GM21737 (cell line): ENCODE results near the gene THSD7B.

Experiments
- ATAC-seq: cut with Tn5 transposase; IDR thresholded peaks from one replicate; pipeline ENCODE4 v1.9.1; 2021; ENCODE audit warnings: mild to moderate bottlenecking, moderate library complexity; ENCODE audit not compliant: unreplicated experiment

Gene THSD7B

DNA sequence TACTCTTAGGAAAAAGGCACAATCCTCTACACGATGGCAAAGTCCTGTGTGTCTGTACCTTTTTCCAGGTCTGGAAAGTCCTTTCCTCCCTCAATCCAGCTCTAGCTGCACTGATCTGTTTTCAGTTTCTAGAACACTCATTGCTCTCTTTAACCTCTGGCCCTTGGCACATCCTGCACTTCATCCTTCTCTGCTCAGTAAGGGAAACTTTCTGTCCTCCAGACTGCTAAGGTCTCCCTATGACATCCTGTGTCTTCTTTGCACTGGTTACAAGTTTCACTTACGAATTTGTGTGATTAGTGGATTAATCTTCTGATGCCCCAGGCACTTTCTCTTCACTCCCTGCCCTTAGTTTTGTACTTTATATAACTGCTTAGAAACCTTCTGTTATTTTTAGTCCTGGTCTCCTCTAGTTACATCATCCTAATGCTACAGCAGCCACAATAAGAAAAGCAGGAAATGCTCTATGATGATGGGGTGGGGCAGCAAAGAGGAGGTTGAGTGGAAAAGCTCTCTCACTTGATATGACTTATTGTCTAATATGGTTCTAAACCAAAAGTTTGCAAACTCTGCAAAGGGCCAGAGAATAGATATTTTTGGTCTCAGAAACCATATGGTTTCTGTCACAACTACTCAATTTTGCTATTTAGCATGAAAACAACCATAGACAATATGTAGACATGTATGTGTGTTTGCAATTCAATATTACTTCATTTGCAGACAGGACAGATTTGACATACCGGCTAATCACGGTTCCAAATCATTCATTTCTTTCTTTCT lies 568.2 kb downstream of the THSD7B start:
- no peak for ATAC-seq

DNA sequence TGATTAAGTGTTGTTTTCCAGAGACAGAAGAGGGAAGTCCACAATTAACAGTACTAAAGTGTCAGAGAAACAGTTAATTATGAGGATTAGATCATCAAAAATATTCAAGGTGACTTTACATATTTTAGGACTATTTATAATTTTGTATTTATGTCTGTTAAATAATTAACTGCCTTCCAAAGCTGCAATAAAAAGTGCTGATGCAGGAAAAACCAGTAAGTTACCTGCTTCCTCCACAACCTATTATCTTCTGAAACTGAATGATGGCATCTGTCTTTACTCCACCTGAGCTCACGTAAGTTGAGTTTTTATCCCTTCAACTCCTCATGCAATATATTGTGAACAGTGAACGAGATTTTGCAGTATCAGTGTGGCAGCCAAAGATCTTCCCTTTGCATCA lies 570.7 kb downstream of the THSD7B start:
- no peak for ATAC-seq

DNA sequence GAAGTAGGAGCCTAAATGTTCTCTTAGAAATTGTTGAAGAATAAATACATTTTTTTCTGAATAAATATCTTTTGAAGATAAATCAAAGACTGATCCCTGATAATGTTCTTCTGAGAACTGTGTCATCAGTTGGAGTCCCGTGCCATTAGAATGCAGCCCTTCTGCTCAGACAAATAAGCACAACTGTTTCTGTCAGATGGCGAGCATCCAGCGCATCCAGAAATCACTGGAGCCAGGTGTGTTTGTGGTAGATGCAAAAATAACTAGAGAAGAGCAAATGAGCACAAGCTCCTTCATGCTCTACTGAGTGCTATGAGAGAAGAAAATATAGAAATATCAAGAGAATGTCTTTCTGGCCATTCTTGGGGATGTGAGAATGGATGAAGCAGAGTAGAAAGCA lies 573.7 kb downstream of the THSD7B start:
- no peak for ATAC-seq

DNA sequence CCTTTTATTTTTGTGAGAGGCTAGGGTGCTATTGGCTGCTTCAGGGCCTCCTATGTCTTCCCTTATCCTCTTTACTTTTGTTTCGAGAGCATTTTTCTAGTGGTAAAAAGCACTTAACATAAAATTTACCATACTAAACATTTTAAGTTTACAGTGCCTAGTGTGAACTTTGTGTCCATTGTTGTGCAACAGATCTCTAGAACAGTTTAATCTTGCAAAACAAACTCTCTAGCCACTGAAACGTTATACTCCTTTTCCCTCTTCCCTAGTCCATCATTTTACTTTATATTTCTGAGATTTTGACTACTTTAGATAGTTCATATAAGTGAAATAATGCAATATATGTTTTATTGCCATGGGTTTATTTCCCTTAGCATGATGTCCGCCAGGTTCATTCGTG lies 580.6 kb downstream of the THSD7B start:
- ATAC-seq: no peak

DNA sequence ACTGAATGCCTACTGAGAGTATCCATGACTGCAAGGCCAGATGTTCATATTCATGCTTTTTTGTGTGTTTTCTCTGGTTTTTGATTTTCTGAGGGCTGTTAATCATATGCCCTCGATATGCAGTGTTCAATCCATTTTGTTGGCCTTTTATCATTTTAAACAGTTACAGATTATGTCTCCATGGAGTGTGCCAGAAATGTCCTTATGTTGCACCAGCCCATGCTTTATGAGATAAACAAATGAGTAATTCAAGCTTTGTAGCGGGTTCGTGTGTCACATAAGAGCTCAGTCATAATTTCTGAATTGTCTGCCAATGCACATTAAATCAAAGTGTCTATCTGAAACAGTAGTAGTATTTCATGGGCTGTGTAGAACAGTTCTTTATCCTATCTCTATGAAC lies 583.0 kb downstream of the THSD7B start:
- no peak for ATAC-seq

DNA sequence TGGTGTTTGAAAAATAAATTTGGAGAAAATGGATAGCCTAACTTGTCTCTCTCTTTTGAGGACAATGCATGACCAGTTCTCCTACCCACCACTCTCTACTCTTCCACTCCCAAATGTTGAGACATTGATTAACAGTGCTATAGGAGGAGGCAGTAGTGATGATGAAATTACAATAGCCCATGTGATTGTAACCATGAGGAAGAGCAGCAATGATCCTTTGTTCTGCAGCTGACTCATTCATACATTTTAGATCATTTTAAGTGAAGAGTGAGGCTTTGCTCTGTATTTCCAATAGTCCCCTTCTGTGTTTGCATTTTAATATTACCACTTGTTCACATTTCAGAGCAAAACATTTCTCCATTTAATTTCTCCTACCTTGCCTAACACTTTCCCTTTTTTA lies 592.3 kb downstream of the THSD7B start:
- ATAC-seq: no peak

DNA sequence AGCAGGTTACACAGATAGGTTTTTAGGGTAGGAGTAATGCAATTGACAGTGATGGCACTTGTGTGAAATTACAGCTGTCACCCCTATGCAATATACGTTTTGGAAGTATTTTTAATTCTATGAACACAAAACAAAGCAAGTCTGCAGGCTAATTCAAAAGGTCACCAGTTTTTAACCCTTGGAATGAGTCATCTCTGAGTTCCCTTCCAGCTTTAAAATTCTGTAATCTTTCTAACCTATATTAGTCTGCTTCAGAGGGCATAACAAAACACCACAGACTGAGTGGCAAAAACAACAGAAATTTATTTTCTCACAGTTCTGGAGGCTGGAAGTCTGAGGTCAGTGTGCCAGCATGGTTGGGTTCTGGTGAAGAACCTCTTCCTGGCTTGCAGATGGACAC lies 602.0 kb downstream of the THSD7B start:
- ATAC-seq: no peak

DNA sequence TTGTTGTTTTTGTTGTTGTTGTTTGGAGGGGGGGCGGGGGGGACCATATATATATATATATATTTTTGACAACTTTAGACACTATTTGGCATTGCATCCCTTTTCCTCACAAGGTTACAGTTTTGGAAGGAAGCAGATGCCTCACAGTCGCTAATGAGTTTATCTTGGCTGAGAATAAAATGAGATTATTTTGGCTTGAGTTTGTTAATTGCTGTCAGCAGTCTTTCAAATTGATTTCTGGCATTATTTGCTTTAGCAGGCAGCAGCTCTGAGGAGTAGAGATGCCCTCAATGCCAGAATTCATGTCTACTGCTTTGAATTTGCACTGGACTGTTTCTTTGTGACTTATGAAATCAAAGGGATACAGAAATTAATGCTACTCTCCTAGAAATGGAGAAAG lies 603.8 kb downstream of the THSD7B start:
- ATAC-seq: no peak

DNA sequence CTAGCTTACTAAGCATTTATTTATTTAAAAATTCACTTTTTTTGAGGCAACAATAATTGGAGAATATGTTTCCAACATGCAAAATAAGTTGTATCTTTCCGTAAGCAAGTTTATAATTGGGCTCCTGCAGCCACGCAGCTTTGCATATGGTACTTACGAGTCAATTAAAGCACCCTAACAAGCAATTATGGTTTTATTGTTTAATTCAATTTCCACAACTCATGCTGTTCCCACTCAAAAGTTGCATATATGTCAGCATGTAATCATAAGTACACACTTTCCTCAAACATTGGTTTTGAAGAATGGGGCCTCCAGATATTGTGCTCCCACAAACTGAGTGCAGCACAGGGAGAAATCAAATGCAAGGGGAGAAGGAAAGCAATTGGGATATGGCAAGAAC lies 613.8 kb downstream of the THSD7B start:
- no peak for ATAC-seq

DNA sequence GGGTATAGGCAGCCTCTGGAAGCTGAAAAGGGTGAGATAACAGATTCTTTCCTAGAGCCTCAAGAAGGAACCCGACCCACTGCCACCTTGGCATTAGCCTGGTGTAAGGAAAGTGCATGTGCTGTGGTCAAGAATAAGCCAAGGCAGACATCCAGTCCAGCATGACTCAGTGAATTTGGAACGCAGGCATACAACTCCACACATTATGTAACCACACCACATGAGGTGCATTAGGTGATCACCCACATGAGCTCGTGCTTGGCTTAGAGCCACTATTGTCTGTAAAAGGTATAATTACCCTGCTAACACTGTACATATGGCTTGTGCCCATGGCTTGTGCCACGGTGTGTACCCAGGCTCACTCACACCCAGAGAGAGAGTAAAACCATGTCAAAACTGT lies 615.3 kb downstream of the THSD7B start:
- no peak for ATAC-seq

DNA sequence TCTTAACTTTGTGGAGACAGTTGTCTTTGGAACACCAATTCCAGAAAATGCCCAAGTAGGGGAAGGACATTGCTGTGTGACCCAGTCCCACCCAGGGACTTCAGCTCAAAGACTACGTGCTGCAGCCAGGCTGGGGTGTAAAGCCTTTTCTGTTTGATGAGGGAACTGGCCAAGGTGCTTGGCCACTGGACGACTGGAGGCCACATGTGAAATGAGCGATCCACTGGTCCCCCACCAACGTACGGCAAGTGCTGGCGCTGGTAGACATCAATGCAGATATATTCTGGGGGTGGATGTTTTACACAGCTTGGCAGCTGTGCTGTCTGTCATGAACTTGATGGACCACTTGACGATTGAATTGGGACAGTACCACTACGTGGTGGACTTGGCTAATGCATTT lies 616.4 kb downstream of the THSD7B start:
- ATAC-seq: no peak

DNA sequence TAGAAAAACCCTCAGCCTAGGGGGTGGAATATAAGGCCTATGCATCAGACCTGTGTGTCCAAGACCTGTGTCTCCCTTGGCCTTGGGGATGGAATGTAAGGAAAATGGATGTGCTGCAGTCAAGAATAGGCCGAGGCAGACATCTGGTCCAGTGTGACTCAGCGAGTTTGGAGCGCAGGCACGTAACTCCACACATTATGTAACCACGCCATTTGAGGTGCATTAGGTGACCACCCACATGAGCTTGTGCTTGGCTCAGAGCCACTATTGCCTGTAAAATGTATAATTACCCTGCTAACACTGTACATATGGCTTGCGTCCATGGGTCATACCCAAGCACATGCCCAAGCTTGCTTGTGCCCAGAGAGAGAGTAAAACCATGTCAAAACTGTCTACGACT lies 618.0 kb downstream of the THSD7B start:
- no peak for ATAC-seq

DNA sequence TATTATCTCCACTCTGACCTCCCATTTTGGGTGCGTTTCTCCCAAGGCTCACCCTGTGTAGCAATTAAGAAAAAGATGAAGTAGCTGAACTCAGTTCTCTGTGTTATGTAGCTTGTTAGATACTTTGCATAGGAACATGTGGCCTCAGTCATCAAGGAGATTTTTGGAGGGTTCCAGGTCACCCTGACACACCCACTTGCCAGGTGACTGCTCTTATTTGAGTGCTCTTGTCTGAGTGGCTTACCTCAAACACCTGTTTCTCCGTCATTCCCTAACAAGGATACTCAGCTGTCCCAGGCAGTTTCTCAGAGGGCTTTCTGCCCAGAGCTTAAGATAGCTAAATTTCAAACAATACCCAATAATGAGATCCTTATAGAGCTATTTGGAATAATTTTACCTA lies 621.7 kb downstream of the THSD7B start:
- no peak for ATAC-seq

DNA sequence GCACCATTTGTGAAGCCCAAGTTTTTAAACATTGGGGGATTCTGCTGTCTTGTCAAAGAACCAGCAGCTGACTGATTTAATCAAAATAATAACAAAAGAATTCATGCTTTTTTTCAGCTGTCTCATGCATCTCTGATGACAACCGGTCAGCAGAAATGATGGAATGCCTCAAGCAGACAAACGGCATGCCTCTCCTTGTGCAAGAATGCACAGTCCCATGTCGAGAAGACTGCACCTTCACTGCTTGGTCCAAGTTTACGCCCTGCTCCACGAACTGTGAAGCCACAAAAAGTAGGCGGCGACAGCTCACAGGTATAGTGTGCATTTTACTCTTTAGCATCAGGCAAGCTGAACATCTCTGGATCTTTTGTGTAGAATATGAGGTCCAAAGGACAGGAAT lies 640.2 kb downstream of the THSD7B start:
- no peak for ATAC-seq

DNA sequence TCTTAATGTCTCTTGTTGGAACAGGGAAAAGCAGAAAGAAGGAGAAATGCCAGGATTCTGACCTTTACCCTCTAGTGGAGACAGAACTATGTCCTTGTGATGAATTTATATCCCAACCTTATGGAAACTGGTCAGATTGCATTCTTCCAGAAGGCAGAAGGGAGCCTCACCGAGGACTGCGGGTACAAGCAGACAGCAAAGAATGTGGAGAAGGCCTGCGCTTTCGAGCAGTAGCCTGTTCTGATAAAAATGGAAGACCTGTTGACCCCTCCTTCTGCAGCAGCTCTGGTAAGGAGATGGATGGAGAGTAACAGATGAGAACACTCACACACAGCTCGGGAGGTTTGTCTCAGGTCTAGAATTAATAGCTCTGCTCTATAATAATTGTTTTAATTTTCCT lies 646.2 kb downstream of the THSD7B start:
- ATAC-seq: no peak

DNA sequence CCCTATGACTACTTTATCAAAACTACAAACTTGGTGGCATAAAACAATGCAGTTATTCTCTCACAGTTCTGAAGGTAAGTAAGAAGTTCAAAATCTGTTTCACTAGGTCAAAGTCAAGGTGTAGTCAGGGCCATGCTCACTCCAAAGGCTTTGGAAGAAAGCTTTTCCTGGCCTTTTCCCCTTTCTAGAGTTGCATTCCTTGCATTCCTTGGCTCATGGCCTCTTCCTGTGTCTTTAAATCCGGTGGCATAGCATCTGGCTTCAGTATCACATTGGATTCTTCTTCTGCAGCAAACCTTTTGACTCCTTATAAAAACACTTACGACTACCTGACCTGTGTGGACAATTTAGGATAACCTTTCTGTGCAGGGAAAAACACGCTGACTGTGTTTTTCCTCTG lies 655.4 kb downstream of the THSD7B start:
- ATAC-seq: no peak

DNA sequence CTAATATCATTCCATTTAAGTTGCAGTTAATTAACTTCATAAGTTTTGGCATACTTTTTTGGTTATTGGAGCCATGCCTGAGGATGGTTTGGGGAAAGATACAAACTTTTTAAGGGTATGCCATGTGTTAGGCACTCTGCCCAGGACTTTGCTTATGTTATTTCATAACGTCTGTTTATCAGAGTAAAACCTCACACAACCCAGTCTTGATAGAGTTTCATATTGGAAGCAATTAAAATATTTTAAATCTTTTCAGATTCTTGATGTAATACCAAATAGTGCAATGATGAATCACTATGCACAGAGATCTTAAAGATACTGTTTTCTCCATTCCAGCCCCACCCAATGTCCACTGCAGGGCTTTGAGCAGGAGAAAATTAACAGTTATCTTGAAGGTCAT lies 669.8 kb downstream of the THSD7B start:
- ATAC-seq: no peak

DNA sequence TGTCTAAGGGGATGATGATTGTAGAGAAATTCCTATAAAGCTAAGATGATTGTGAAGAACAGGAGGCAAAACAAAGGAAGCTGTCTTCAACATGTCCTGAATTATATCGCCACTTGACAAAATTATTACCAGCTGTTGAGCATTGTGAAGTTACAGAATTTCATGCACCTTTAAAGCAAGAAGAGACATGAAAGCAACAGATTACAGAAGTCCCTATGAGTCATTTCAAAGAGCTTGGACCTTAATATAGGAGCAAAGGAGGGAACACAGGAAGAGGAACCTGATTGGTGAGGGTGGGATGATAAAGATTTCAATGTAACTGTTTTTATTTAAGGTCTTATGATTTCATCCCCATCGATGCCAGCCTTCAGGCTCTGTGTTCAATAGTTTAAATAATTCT lies 672.0 kb downstream of the THSD7B start:
- ATAC-seq: no peak

DNA sequence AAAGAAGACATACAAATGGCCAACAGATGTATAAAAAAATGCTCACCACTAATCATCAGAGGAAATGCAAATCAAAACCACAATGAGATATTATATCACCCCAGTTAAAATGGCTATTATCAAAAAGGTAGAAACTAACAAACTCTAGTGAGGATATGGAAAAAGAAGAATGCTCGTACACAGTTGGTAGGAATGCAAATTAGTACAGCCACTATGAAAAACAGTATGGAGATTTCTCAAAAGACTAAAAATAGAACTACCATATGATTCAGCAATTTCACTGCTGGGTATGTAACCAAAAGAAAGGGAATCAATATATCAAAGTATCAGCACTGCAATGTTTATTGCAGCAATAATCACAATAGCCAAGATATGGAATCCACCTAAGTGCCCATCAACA lies 679.6 kb downstream of the THSD7B start:
- ATAC-seq: no peak

DNA sequence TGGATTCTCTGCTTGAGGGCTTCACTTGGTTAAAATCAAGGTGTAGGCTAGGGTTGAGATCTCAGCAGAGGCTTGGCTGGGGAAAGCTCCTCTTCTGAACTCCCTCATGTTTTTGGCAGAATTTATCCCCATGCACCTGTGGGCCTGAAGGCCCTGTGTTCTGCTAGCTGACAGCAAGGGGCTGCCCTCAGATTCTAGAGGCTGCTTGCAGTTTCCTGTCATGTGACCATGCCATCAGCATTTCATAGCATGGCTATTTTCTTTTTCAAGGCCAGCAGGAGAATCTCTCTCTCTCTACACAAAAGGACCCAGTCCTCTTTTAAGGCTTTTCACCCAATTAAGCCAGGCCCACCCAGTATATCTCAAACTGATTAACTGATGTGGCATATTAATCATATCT lies 684.1 kb downstream of the THSD7B start:
- no peak for ATAC-seq

DNA sequence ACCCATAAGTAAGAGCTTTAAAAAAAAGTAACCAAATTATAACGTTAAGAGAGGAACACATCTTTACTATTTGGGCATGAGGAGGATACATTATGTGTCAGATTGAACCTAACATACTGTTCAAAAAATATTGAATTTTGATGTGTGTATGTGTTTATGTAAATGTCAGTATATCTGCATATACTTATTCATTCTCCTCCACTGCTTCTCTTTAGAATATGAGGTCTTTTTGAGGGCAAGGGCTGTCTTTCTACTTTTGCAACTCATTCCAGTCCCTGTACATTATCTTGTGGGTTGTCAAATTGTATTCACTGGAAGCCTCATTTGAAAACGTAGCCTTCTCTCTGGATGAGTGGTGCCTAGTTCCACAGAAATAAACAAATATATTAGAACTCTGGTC lies 689.5 kb downstream of the THSD7B start:
- no peak for ATAC-seq

DNA sequence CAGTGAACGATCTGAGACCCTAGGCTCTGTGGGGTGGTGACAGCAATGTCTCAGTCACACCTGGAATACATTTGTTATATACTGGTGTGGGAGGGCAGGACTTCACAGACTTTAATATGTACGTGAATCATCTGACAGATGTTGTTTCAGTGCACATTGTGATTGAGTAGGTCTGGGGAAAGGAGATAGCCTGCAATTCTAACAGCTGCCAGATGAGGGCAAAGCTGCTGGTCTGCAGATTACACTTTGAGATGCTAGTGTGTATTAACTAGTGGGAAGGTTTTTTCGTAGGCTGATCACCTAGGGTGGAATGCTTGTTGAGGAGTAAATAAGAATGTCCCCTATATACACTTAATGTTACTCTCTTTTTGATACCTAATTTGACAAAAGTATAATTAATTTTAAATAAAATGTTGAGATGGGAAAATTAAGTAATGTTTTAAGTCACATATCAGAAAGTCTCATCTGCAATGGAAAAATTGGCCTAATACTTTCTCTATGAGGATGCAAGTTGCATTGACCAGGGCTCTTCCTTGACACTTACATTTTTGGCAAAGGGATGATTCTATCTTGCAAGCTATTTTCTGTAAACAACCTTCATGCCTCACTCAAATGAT lies 702.0 kb downstream of the THSD7B start:
- peak; percentile 60 for ATAC-seq

DNA sequence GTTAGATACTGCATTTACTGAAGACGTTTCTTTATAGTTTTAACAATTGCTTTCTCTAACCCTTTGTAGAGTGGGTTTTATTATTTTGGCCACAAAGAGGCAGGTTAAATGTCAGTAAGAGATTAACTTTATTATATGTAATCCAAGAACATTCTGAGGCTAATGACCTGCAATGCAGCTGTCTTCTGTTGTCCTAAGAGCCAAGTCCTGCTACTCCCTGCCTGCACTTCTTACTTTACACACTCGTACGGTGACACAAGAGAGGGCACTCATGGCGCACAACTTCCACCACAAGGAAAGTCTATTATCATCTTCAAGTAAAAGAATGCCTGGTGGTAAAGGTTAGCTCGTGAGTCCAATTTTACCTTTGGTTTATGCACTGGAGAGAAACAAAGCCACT lies 727.9 kb downstream of the THSD7B start:
- no peak for ATAC-seq
